Measurements from ENCODE around the gene CUL9. TPM values are rescaled to one million over a fixed set of nuclear protein-coding genes. Genes with fewer than 3 reads are reported as not detected.
A peak's percentile ranks its signal among the peaks of the same experiment; 100 is the strongest.

The CUL9 gene
- total and polyA plus RNA-seq, 4 donors = 20.8 to 68.5 (median 42.7) TPM

- DNase-seq (ENCODE audit: low read depth in 4 of 6, low spot score in 6 of 6) = peak; percentile 45 to 92 (median 68)
- peaks cover 45% of the 10 kb centered on the region for H3K4me1 ChIP-seq (ENCODE audit: control insufficient read depth, insufficient read depth, low read length)
- under 1% methylated on average over 37 of the region's 46 CpGs for WGBS (ENCODE audit: insufficient coverage)
Measured at GRCh38 chr6:43247114-43247999, 65.4 kb downstream of the CUL9 start.

GRCh38 chr6:43248101-43248500 is 66.1 kb downstream of the CUL9 start:
- no peak overlapping the region for H3K4me3 ChIP-seq (ENCODE audit: low read depth, low read length)
- WGBS (ENCODE audit: insufficient coverage) = 100% methylated on average over 1 of the region's 3 CpGs
- peaks cover 42% of the 10 kb centered on the region for H3K4me1 ChIP-seq (ENCODE audit: control insufficient read depth, insufficient read depth, low read length)
- no peak overlapping the region for H3K27ac ChIP-seq (ENCODE audit: low read depth, low read length)
- peaks cover 33% of the 10 kb centered on the region for H3K36me3 ChIP-seq (ENCODE audit: control insufficient read depth, insufficient read depth, low read length)
- H3K9me3 ChIP-seq (ENCODE audit: control insufficient read depth, insufficient read depth, low read length) = no peaks in the 10 kb centered on the region
- DNase-seq (ENCODE audit: low read depth in 4 of 6, low spot score in 6 of 6) = no peak
- H3K27me3 ChIP-seq (ENCODE audit: control insufficient read depth, insufficient read depth, low read length) = peaks cover 2% of the 10 kb centered on the region

More at GRCh38 chr6:43247114-43247999, 65.4 kb downstream of the CUL9 start:
- Histone ChIP-seq H3K27me3 (ENCODE audit: control insufficient read depth, insufficient read depth, low read length) (peaks cover 9% of the 10 kb centered on the region), H3K27ac (ENCODE audit: low read depth, low read length) (peak overlapping the region; percentile 70), H3K9me3 (ENCODE audit: control insufficient read depth, insufficient read depth, low read length) (no peaks in the 10 kb centered on the region), H3K4me3 (ENCODE audit: low read depth, low read length) (peak overlapping the region; percentile 75), H3K36me3 (ENCODE audit: control insufficient read depth, insufficient read depth, low read length) (peaks cover 26% of the 10 kb centered on the region)

GRCh38 chr6:43248791-43249190 is 66.8 kb downstream of the CUL9 start:
- H3K4me3 ChIP-seq (ENCODE audit: low read depth, low read length) = no peak overlapping the region
- no peak for DNase-seq (ENCODE audit: low read depth in 4 of 6, low spot score in 6 of 6)
- H3K4me1 ChIP-seq (ENCODE audit: control insufficient read depth, insufficient read depth, low read length) = peaks cover 41% of the 10 kb centered on the region
- no peak overlapping the region for H3K27ac ChIP-seq (ENCODE audit: low read depth, low read length)
- H3K36me3 ChIP-seq (ENCODE audit: control insufficient read depth, insufficient read depth, low read length) = peaks cover 40% of the 10 kb centered on the region
- no peaks in the 10 kb centered on the region for H3K9me3 ChIP-seq (ENCODE audit: control insufficient read depth, insufficient read depth, low read length)
- H3K27me3 ChIP-seq (ENCODE audit: control insufficient read depth, insufficient read depth, low read length) = no peaks in the 10 kb centered on the region

GRCh38 chr6:43250992-43251373 is 69.0 kb downstream of the CUL9 start:
- H3K36me3 ChIP-seq (ENCODE audit: control insufficient read depth, insufficient read depth, low read length) = peaks cover 61% of the 10 kb centered on the region
- H3K9me3 ChIP-seq (ENCODE audit: control insufficient read depth, insufficient read depth, low read length) = no peaks in the 10 kb centered on the region
- peaks cover 31% of the 10 kb centered on the region for H3K4me1 ChIP-seq (ENCODE audit: control insufficient read depth, insufficient read depth, low read length)
- H3K27ac ChIP-seq (ENCODE audit: low read depth, low read length) = no peak overlapping the region
- H3K27me3 ChIP-seq (ENCODE audit: control insufficient read depth, insufficient read depth, low read length) = no peaks in the 10 kb centered on the region
- no peak overlapping the region for H3K4me3 ChIP-seq (ENCODE audit: low read depth, low read length)
- DNase-seq (ENCODE audit: low read depth in 4 of 6, low spot score in 6 of 6) = no peak
- 43% methylated on average over 8 of the region's 8 CpGs for WGBS (ENCODE audit: insufficient coverage)

- no peaks in the 10 kb centered on the region for H3K27me3 ChIP-seq (ENCODE audit: control insufficient read depth, insufficient read depth, low read length)
- no peak overlapping the region for H3K27ac ChIP-seq (ENCODE audit: low read depth, low read length)
- H3K4me1 ChIP-seq (ENCODE audit: control insufficient read depth, insufficient read depth, low read length) = peaks cover 7% of the 10 kb centered on the region
- WGBS (ENCODE audit: insufficient coverage) = 96% methylated on average over 11 of the region's 11 CpGs
- no peak for DNase-seq (ENCODE audit: low read depth in 4 of 6, low spot score in 6 of 6)
- H3K4me3 ChIP-seq (ENCODE audit: low read depth, low read length) = no peak overlapping the region
- H3K36me3 ChIP-seq (ENCODE audit: control insufficient read depth, insufficient read depth, low read length) = peaks cover 78% of the 10 kb centered on the region
- H3K9me3 ChIP-seq (ENCODE audit: control insufficient read depth, insufficient read depth, low read length) = no peaks in the 10 kb centered on the region
Measured at GRCh38 chr6:43253401-43253800, 71.4 kb downstream of the CUL9 start.

- WGBS (ENCODE audit: insufficient coverage) = 89% methylated on average over 15 of the region's 15 CpGs
- Histone ChIP-seq H3K27ac (ENCODE audit: low read depth, low read length) (no peak overlapping the region), H3K27me3 (ENCODE audit: control insufficient read depth, insufficient read depth, low read length) (no peaks in the 10 kb centered on the region), H3K36me3 (ENCODE audit: control insufficient read depth, insufficient read depth, low read length) (peaks cover 86% of the 10 kb centered on the region), H3K4me1 (ENCODE audit: control insufficient read depth, insufficient read depth, low read length) (peaks cover 7% of the 10 kb centered on the region), H3K4me3 (ENCODE audit: low read depth, low read length) (no peak overlapping the region), H3K9me3 (ENCODE audit: control insufficient read depth, insufficient read depth, low read length) (no peaks in the 10 kb centered on the region)
- DNase-seq (ENCODE audit: low read depth in 4 of 6, low spot score in 6 of 6) = no peak
Measured at GRCh38 chr6:43254138-43254817, 72.3 kb downstream of the CUL9 start.

- Histone ChIP-seq H3K27me3 (ENCODE audit: control insufficient read depth, insufficient read depth, low read length) (no peaks in the 10 kb centered on the region), H3K4me1 (ENCODE audit: control insufficient read depth, insufficient read depth, low read length) (peaks cover 7% of the 10 kb centered on the region), H3K9me3 (ENCODE audit: control insufficient read depth, insufficient read depth, low read length) (no peaks in the 10 kb centered on the region), H3K36me3 (ENCODE audit: control insufficient read depth, insufficient read depth, low read length) (peaks cover 89% of the 10 kb centered on the region), H3K27ac (ENCODE audit: low read depth, low read length) (no peak overlapping the region), H3K4me3 (ENCODE audit: low read depth, low read length) (no peak overlapping the region)
- 78% methylated on average over 9 of the region's 11 CpGs for WGBS (ENCODE audit: insufficient coverage)
- no peak for DNase-seq (ENCODE audit: low read depth in 4 of 6, low spot score in 6 of 6)
Measured at GRCh38 chr6:43254846-43255245, 72.8 kb downstream of the CUL9 start.

GRCh38 chr6:43255408-43256054 is 73.5 kb downstream of the CUL9 start:
- WGBS (ENCODE audit: insufficient coverage) = 85% methylated on average over 11 of the region's 11 CpGs
- DNase-seq (ENCODE audit: low read depth in 4 of 6, low spot score in 6 of 6) = no peak
- H3K27me3 ChIP-seq (ENCODE audit: control insufficient read depth, insufficient read depth, low read length) = no peaks in the 10 kb centered on the region
- no peak overlapping the region for H3K27ac ChIP-seq (ENCODE audit: low read depth, low read length)
- no peaks in the 10 kb centered on the region for H3K9me3 ChIP-seq (ENCODE audit: control insufficient read depth, insufficient read depth, low read length)
- peaks cover 91% of the 10 kb centered on the region for H3K36me3 ChIP-seq (ENCODE audit: control insufficient read depth, insufficient read depth, low read length)
- no peak overlapping the region for H3K4me3 ChIP-seq (ENCODE audit: low read depth, low read length)
- H3K4me1 ChIP-seq (ENCODE audit: control insufficient read depth, insufficient read depth, low read length) = peaks cover 7% of the 10 kb centered on the region

- no peak for DNase-seq (ENCODE audit: low read depth in 4 of 6, low spot score in 6 of 6)
- H3K36me3 ChIP-seq (ENCODE audit: control insufficient read depth, insufficient read depth, low read length) = peaks cover 96% of the 10 kb centered on the region
- no peaks in the 10 kb centered on the region for H3K27me3 ChIP-seq (ENCODE audit: control insufficient read depth, insufficient read depth, low read length)
- H3K27ac ChIP-seq (ENCODE audit: low read depth, low read length) = no peak overlapping the region
- H3K4me1 ChIP-seq (ENCODE audit: control insufficient read depth, insufficient read depth, low read length) = no peaks in the 10 kb centered on the region
- H3K4me3 ChIP-seq (ENCODE audit: low read depth, low read length) = no peak overlapping the region
- WGBS (ENCODE audit: insufficient coverage) = 90% methylated on average over 7 of the region's 9 CpGs
- H3K9me3 ChIP-seq (ENCODE audit: control insufficient read depth, insufficient read depth, low read length) = no peaks in the 10 kb centered on the region
Measured at GRCh38 chr6:43256670-43257366, 74.8 kb downstream of the CUL9 start.
